Renal cortical epithelial cell (primary cell): ENCODE data around the gene FLVCR1. TPM values are rescaled to one million over a fixed set of nuclear protein-coding genes. Genes with fewer than 3 reads are reported as not detected.
"Not testable (repeated sequence)": the region's sequence is repeated elsewhere in the genome, so short reads cannot be mapped to it uniquely, and the experiment has no call there.

Experiments used
- DNase-seq: peaks from one replicate; pipeline ENCODE4 v3.0.0-alpha.2; 2011; ENCODE audit warnings: low read depth
- total RNA-seq: library from RNA; depleted of rRNA; stranded (reverse); fragments of >200 nt; gene quantifications from 2 replicates; pipeline ENCODE4 v1.2.3, GENCODE V29; 2014

FLVCR1 gene
- total RNA-seq = 12.9 and 24.8 TPM in 2 replicates

DNA sequence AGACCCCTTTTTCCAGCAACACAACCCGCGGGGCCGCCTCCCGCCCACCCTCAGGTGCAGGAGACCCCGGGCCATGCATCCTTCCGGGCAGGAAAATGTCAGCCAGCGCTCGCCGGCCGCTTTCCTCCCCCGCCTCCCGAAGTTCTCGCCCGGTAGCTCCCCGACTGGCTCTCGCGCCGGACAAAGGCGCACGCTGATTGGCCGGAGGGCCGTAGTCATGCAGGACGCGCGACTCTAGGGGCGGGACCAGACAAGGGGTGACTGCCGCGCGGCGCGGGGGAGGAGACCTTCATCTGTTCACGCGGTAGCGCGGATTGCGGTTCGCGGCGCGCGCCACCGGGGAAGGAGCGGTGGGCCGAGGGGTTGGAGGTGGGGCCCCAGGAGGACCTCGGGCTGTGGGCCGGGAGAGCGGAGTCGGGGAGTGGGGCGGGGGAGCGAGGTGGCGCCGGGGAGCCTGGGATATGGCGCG is at the start of gene FLVCR1:
Gene FLVCR1, plus strand, starts transcription at position 284 of the 469 bp plus-strand sequence. Its CDS starts 178 bp downstream, at position 462.
- DNase-seq = peak; percentile 86

DNA sequence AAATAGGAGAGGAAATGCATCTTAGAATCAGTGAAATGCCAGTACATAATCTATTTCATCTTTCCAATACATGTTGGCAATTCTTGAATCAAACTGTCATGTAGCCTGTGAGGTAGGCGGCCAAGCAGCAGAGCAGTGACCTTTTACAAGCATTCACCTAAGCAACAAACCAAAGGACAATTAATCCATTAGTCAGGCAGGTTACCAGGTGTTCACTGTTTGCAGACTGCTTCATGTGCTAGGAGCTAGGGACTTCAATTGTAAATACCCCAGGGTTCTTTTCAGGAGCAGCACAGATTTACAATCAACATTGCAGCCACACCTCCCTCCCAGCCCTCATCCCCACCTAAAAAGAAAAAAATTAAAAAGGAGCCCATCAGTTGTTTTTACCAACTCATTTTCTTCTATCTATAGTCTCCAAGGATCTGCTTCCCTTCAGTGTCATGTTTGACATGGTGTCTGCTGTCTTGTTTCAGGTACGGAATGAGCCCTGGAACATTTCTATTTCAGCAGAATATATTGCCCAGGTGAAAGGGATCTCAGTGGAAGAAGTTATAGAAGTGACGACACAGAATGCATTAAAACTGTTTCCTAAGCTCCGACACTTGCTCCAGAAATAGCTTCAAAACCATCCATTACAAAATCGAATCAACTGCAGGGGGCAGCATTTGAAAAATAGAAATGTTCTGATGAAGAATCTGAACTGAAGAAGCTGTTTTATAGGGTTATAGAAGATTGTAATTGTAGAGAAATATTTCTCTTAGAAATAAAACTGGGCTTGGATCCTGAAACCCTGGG is 43.3 kb upstream of the FLVCR1 start:
- peak; percentile 34 for DNase-seq

DNA sequence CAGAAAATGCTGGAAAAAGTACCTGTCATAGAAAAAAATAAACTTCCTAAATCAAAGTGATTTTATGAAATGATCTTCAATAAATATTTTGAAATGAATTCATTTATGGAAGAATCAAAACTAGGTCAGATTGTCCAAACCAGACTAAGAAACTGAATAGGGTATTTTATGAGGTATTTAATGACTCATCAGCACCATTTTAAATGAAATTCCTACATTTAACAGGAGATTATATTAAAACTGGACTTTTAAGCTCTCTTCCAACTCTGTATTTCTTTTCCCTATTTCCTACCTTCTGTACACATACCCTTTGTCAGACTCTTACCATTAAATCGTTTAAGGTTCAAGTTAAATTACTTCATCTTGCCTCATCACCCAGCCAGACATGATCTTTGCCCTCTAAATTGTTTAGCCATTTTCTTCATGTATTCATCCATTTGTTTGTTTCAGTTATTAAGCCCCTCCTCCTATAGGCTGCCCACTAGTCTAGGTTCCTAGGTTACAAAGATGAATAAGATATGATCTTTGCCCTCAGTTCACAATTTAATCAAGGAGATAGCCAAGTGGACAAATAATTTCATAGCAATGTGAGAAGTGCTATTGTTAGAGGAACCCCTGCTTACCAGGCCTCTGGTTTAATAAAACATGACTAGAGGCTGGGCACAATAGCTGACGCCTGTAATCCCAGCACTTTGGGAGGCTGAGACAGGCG is 41.4 kb upstream of the FLVCR1 start:
- DNase-seq = no peak

DNA sequence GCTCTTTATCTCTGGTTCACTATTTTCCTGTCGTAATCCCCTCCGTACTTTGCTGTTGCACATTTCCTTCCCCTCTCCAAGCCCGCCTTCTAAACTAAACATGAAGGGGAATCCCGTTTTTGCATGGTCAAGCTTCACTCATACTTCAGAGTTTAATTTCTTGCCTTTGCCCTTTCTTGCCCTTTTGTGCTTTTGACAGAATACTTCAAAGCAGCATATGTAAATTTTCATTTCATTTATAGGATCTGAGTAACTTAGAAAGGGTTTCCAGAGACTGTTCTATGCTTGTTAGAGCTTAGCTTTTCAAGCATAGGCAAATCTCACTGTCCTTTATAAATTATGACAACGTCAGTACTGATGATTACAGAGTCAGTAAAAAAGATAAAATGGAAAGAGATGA is 38.3 kb upstream of the FLVCR1 start:
- DNase-seq = no peak

DNA sequence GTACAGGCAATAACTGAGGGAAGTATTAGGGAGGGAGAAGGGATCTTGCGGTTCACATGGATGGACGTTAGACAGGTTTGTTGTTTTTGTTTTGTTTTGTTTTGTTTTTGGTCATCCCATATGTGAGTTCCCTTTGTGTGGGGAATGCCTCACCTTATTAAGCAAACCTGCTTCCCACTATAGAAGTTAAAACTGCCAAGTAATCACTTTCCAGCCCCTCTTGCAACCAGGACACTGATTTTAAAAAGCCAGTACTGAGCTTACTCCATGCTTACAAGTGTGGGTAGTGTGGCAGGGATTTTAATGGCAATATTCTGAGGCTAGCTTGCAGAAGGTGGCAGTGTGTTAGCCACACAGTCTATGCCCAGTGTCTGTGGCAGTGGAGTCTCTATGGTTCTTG is 37.1 kb upstream of the FLVCR1 start:
- no peak for DNase-seq

DNA sequence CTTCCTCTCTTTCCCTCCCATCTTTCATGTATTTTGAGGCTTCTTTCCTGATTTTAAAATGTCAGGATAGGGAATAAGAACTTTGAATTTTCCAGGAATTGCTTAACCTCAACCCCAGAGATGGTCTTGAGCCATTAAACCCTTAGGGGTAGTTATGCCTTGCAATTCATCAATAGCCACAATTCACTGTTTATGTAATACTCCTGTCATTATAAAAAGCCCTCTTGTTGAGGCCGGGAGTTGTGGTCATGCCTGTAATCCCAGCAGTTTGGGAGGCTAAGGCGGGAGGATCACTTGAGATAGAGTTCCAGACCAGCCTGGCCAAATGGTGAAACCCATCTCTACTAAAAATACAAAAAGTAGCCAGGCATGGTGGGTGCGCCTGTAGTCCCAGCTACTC is 35.1 kb upstream of the FLVCR1 start:
- no peak for DNase-seq

DNA sequence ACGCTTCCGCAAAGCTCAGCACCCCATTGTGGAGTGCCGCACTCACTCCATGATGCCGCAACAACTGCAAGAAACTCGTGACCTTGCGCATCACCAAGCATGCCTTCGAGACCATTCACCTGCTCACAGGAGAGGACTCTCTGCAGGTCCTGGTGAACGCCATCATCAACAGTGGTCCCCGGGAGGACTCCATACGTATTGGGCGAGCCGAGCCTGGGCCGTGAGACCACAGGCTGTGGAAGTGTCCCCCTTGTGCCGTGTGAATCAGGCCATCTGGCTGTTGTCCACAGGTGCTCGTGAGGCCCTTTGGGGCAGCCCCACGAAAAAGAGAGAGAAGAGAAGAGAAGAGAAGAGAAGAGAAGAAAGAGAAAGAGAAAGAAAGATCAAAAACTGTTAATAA is 33.9 kb upstream of the FLVCR1 start:
- DNase-seq = no peak

DNA sequence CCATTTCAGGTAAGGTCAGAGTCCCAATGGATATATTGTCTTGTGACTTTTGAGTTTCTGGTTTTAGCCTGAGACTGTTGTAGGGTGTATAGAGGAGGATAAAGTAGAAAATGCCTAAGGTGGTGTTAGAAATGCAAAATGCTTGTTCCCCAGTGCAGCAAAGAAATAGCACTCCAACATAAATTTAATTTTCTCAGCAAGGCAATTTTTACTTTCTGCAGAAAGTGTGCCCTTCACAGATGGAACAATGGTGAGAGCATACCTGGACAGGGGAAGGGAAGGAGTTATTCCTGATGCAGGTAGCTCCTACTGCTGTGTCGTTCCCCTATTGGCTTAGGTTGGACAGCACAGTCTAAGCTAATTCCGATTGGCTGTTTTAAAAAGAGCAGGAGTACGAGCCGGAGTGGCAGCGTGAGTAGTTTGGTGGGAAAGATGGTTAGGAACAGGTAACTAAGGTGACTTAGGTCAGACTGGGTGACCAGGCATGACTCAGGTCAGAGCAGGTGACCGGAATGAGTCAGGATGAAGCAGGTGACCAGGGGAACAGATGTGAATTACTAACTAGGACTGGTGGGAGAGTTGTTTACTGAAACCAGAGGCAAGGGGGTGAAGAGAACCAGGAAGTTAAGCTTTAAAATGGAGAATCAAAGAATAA is 32.1 kb upstream of the FLVCR1 start:
- DNase-seq = no peak

DNA sequence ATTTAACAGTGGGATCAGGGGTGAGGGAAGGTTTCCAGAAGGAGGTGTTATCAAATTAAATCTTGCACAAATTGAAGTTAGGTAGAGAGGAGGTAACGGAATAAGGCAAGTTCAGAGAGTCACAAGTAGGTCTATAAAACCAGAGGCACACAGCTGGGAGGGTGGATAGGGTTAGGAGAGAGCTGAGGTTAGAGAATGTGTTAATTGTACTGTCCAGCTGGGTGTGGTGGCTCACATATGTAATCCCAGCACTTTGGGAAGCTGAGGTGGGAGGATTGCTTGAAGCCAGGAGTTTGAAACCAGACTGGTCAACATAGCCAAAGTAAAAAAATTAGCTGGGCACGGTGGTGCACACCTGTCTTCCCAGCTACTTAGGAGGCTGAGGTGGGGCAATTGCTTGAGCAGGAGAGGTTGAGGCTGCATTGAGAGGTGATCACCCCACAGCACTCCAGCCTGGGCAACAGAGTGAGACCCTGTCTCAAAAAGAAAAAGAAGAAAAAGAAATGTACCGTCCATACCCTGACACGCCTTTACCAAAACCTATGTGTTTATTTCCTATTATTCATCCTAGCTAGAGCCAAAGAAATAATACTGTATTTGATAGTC is 30.8 kb upstream of the FLVCR1 start:
- DNase-seq = no peak

DNA sequence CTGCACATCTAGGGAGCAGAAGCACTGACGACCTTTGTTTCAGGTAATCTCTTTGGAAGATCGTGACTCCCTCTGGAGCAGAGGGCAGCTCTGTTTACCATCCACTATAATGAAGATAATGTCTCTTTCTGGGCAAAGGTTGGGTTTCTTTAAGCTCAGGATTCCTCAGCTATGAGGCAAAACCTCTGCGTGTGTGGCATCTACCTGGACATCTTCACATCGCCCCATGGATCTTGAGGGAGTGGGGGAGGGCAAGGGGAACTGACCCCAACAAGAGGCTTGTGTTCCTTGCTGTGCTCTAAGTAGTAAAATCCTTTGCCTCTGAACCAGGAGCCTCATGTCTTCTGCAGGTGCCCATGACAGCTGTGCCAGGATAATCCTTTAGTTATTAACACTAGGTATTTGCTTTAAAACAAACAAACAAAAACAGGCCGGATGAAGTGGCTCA is 30.2 kb upstream of the FLVCR1 start:
- no peak for DNase-seq

DNA sequence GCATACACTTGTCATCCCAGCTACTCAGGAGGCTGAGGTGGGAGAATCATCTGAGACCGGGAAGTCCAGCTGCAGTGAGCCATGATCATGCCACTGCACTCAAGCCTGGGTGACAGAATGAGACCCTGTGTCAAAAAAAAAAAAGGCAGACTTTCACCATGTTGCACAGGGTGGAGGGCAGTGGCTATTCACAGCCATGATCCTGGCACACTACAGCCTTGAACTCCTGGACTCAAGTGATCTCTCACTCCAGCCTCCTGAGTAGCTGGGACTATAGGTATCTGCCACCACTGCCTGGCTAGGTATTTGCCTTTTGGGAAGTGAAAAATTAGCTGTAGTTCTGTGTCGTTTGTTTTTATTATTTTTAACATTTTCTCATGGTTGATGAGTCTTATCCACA is 29.7 kb upstream of the FLVCR1 start:
- DNase-seq = no peak

DNA sequence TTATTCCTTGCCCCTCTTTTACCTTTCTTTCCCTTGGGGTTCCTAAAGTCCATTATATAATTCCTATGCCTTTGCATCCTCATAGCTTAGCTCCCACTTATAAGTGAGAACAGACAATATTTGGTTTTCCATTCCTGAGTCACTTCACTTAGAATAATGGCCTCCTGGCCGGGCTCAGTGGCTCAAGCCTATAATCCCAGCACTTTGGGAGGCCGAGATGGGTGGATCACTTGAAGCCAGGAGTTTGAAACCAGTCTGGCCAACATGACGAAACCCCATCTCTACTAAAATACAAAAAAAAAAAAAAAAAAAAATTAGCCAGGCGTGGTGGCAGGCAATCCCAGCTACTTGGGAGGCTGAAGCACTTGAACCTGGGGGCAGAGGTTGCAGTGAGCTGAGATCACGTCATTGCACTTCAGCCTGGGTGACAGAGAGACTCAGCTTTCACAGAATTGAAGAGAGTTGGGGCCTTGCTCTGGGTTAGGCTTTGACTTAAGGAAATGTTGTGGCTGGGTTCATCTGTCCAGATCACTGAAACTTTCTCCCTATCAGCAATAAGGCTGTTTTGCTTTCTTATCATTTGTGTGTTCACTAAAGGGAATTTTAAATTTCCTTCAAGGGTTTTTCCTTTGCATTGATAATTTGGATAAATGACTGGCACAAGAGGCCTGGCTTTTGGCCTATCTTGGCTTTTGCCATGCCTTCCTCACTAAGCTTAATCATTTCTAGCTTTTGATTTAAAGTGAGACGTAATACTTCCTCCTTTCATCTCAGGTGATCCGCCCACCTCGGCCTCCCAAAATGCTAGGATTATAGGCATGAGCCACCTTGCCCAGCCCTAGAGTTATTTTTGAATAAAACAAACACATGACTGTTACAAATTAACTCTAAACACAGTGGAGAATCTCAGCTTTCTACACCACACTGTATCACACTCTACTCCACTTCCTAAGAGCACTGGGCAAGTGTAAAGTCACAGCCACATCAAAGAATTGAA is 24.6 kb upstream of the FLVCR1 start:
- peak; percentile 79 for DNase-seq

DNA sequence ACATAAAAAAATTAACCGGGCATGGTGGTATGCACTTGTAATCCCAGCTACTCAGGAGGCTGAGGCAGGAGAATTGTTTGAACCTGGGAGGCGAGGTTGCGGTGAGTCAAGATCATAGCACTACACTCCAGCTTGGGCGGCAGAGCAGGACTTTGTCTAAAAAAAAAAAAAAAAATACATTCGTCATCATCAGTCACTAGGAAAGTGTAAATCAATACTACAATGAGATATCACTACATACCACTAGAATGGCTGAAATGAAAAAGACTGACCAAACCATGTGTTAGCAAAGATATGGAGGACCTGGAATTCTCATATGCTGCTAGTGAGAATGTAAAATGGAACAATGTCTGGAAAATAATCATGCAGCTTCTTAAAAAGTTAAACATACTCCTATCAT is 19.9 kb upstream of the FLVCR1 start:
- no peak for DNase-seq

DNA sequence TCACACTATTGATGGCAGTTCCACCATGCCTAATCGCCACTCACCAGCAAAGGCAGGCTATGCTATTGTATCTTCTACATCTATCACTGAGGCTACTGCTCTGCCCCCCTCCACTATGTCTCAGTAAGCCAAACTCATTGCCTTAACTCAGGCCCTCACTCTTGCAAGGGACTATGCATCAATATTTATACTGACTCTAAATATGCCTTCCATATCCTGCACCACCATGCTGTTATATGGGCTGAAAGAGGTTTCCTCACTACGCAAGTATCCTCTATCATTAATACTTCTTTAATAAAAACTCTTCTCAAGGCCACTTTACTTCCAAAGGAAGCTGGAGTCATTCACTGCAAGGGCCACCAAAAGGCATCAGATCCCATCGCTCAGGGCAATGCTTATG is 13.6 kb upstream of the FLVCR1 start:
- not testable (repeated sequence) for DNase-seq

DNA sequence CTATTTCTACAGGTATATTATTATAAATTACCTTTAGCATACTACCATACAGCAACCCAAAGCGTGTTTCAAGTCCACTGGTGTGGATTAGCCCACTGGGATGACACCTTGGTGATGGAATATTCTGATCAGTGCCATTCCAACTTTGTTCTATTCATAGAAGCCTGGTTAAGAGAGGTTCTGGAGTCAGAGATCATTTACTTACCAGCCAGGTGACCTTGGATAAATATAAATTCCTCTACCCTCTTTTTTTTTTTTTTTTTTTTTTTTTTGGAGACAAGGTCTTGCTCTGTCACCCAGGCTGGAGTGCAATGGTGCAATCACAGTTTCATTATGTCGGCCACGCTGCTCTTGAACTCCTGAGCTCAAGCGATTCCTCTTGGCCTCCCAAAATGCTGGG is 10.5 kb upstream of the FLVCR1 start, which contains the start of gene SPATA45:
Gene SPATA45, minus strand, starts transcription at position 101 of the 400 bp plus-strand sequence. CDS start 11,500 bp downstream, outside the sequence.
- no peak for DNase-seq

DNA sequence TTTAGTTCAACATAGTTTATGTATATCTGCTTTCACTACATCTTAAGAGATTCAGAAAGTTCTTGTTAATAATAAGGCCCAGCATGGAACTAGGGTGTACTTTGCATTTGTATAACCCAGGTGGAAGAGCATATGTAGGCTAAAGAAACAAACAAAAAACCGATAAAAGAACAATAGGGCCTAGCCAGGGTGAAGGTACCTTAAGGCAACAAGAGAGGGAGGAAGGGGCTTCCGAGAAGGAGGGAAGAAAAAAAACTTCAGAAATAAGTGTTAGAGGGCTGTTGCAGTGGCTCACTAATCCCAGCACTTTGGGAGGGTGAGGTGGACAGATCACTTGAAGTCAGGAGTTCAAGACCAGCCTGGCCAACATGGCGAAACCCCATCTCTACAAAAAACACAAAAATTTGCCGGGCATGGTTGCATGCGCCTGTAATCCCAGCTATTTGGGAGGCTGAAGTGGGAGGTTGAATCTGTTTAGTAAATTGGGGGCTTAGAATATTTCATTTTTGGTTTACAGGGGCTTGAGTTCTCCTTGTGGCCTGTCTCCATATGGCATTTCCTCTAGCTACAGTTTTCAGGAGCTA is 5.9 kb upstream of the FLVCR1 start:
- no peak for DNase-seq

DNA sequence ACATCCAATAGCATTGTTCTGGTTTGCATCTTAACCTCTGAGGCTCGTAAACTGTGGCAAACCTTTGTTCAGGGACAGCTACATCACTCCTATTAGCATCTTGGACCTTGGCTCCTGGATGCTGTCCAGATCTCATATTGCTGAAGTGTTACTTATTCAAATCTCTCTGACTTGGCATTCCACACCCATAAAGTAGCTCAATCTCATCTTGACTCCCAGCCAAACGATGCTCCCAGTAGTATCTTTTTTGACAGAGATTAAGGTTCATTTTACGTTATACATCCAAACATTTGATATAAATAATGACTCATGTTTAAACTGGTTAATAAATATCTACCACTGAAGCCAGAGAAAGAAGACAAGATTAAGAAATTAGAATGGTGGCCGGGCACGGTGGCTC is 4.4 kb upstream of the FLVCR1 start:
- peak; percentile 75 for DNase-seq

DNA sequence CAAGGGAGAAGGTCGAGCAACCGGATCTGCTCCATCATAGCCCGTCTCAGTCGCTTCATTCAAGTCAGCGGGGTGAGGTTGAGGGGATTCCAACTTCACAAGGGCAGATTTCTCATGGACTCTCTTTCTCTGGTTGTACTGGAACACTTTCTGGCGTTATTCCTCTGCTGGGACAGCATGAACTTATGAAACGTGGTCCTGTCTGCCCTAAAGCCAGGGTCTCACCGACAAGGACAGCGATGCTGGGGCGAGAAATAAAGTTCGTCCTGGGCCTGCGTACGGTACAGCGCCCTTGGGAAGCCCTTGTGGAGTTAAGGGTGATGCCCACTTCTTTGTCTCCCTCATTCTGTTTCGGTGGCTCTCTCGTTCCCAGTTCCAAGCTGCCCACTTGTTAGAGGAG is 1.3 kb upstream of the FLVCR1 start:
- no peak for DNase-seq

DNA sequence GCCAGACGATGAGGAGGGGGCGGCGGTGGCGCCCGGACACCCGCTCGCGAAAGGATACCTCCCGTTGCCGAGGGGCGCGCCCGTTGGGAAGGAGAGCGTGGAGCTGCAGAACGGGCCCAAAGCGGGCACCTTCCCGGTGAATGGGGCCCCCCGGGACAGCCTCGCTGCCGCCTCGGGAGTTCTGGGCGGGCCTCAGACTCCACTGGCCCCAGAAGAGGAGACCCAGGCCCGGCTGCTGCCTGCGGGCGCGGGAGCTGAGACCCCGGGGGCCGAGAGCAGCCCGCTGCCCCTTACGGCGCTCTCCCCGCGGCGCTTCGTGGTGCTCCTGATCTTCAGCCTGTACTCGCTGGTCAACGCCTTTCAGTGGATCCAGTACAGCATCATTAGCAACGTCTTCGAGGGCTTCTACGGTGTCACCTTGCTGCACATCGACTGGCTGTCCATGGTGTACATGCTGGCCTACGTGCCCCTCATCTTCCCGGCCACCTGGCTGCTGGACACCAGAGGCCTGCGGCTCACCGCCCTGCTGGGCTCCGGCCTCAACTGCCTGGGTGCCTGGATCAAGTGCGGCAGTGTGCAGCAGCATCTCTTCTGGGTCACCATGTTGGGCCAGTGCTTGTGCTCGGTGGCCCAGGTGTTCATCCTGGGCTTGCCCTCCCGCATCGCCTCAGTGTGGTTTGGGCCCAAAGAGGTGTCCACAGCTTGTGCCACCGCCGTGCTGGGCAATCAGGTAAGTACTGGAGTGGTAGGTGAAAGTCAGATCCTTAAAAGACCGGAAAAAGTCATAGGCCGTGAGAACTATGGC is 588 bp downstream of the FLVCR1 start:
- DNase-seq = peak; percentile 17
